ENCODE results near the gene ADORA2B.

DNA sequence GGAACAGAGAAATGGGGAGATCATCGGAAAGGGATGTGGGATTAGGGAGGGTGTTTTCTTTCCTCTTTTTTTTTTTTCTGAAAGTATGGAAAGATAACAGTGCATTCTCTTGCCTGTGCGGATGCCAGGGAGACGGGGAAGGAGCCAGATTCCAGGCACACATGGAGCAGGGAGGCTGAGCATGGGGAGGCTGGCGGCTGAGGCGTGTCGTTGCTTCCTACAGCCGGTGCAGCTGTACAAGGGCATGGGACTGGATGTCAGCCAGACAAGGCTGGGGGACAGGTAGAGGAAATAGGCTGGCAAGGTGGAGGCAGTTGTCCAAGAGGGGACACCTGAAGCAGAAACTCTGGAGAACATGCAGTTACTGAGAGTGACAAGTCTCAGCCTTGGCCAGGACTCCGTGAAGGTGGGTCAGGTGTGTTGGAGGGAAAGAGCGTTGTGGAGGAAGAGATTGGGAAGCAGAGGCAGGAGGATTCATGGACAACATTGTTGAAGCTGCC lies 16.6 kb upstream of the ADORA2B start:
- TF ChIP-seq, protein P1, sequence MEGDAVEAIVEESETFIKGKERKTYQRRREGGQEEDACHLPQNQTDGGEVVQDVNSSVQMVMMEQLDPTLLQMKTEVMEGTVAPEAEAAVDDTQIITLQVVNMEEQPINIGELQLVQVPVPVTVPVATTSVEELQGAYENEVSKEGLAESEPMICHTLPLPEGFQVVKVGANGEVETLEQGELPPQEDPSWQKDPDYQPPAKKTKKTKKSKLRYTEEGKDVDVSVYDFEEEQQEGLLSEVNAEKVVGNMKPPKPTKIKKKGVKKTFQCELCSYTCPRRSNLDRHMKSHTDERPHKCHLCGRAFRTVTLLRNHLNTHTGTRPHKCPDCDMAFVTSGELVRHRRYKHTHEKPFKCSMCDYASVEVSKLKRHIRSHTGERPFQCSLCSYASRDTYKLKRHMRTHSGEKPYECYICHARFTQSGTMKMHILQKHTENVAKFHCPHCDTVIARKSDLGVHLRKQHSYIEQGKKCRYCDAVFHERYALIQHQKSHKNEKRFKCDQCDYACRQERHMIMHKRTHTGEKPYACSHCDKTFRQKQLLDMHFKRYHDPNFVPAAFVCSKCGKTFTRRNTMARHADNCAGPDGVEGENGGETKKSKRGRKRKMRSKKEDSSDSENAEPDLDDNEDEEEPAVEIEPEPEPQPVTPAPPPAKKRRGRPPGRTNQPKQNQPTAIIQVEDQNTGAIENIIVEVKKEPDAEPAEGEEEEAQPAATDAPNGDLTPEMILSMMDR (IDR thresholded peaks at IDR 0.05): no peak
- TF ChIP-seq POLR2A (IDR thresholded peaks at IDR 0.05): no peak
- no peak for TF ChIP-seq EP300 (IDR thresholded peaks at IDR 0.05)

Measured in tibial nerve (tissue), 4 donors.